Smooth muscle cell (in vitro differentiated cells): ENCODE results near the gene DOCK8. TPM values are rescaled to one million over a fixed set of nuclear protein-coding genes. Genes with fewer than 3 reads are reported as not detected.
A peak's percentile ranks its signal among the peaks of the same experiment; 100 is the strongest.
"Not testable (repeated sequence)": the region's sequence is repeated elsewhere in the genome, so short reads cannot be mapped to it uniquely, and the experiment has no call there.

Experiments
- DNase-seq: peaks from one replicate; lab custom pipeline; 2025; ENCODE audit not compliant: unreplicated experiment; lab: John Stamatoyannopoulos, UW
- H2AFZ ChIP-seq: fragments of 200-600 bp; sonication (generic); 2 replicates; pipeline ENCODE4 v1.6.0; 2016; ENCODE audit warnings: antibody characterized with exemption, low read depth, mild to moderate bottlenecking
- H3F3A ChIP-seq: fragments of 200-600 bp; sonication (generic); 2 replicates; pipeline ENCODE4 v1.6.0; 2017; ENCODE audit warnings: antibody characterized with exemption, low read depth
- H3K27ac ChIP-seq: fragments of 200-600 bp; sonication (generic); 2 replicates; pipeline ENCODE4 v1.5.1; 2016; ENCODE audit warnings: low read depth, mild to moderate bottlenecking
- H3K27me3 ChIP-seq: fragments of 200-600 bp; sonication (generic); 2 replicates; pipeline ENCODE4 v1.6.1; 2016; ENCODE audit warnings: low read depth, mild to moderate bottlenecking
- H3K36me3 ChIP-seq: fragments of 200-600 bp; sonication (generic); 2 replicates; pipeline ENCODE4 v1.5.1; 2016; ENCODE audit warnings: low read depth
- H3K4me1 ChIP-seq: fragments of 200-600 bp; sonication (generic); 2 replicates; pipeline ENCODE4 v1.5.1; 2016; ENCODE audit warnings: low read depth
- H3K4me2 ChIP-seq: fragments of 200-600 bp; sonication (generic); 2 replicates; pipeline ENCODE4 v1.6.0; 2016; ENCODE audit warnings: mild to moderate bottlenecking
- H3K4me3 ChIP-seq: fragments of 200-600 bp; sonication (generic); 2 replicates; pipeline ENCODE4 v1.5.1; 2016; ENCODE audit warnings: mild to moderate bottlenecking
- H3K79me2 ChIP-seq: fragments of 200-600 bp; sonication (generic); 2 replicates; pipeline ENCODE4 v1.6.0; 2016; ENCODE audit warnings: low read depth, mild to moderate bottlenecking
- H3K9ac ChIP-seq: fragments of 200-600 bp; sonication (generic); 2 replicates; pipeline ENCODE4 v1.6.0; 2016; ENCODE audit warnings: low read depth
- H3K9me3 ChIP-seq: fragments of 200-600 bp; sonication (generic); replicated peaks from 2 replicates; pipeline ENCODE4 v1.5.1; 2016; ENCODE audit warnings: low read depth
- H4K20me1 ChIP-seq: fragments of 200-600 bp; sonication (generic); 2 replicates; pipeline ENCODE4 v1.6.0; 2016; ENCODE audit warnings: low read depth
- CTCF ChIP-seq: fragments of 200-600 bp; sonication (generic); IDR thresholded peaks from 2 replicates; pipeline ENCODE4 v1.5.1; 2017; ENCODE audit warnings: borderline replicate concordance, mild to moderate bottlenecking, antibody characterized with exemption; ENCODE audit not compliant: insufficient read depth, poor library complexity, severe bottlenecking
- WGBS: methylation state at CpG from one replicate; pipeline ENCODE4 v1.1.7; 2016; ENCODE audit warnings: low lambda C conversion rate; 5-methylcytosine and 5-hydroxymethylcytosine counted together
- polyA plus RNA-seq: library from polyadenylated mRNA; unstranded; fragments of >200 nt; fragmentation: Nextera tagmentation; extraction: Ambion mirVana; gene quantifications from 2 replicates; pipeline ENCODE4 v1.2.1, GENCODE V29; 2016
- total RNA-seq: library from RNA; depleted of rRNA; stranded (reverse); fragments of >200 nt; gene quantifications from 2 replicates; pipeline ENCODE4 v1.2.3, GENCODE V29; 2014

The DOCK8 gene
- total and polyA plus RNA-seq, 2 experiments from 2014 or later, result 0.18 to 4.9 TPM

DNA sequence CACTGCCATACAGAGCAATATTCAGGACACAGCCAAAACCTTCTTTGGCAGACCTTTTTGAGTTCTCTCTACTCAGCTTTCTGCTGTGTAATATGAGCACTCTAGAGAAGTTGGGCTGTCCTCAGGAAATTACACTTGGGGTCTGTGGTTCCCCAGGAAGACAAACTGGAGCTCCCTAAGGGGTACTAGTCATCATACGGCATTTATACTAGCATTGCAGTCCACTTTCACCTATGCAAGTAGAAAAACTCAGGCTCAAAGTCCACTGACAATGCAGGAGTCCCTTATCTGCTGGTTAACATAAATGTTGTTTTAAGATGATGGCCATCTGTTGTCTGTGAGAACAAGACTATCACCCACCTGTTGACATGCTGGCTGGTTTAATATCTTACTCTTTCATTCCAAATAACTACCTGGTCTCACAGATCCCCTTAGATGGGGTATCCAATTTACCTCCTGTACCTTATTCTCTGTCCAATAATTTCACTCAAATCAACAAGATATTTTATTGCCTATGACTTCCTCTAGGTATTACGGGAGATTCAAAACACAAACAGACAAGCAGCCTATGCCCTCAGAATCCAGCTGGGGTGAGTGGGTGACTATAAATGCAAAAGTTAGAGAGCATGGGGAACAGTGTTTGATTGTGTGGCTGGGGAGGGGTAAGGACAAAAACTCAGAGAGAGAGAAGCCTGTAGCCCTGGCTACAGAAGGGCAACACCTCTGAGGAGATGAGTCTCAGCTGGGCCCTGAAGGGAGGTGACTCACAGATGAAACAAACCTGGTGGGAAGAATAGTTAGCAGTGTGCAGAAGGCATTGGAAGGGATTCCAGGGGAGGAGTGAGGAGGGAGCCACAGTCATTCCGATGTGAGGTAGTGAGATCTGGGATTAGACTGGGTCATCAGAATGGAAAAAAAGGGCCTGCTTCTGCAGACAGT is 10.2 kb downstream of the DOCK8 start:
- peak overlapping the region; percentile 36 for H3K9ac ChIP-seq

DNA sequence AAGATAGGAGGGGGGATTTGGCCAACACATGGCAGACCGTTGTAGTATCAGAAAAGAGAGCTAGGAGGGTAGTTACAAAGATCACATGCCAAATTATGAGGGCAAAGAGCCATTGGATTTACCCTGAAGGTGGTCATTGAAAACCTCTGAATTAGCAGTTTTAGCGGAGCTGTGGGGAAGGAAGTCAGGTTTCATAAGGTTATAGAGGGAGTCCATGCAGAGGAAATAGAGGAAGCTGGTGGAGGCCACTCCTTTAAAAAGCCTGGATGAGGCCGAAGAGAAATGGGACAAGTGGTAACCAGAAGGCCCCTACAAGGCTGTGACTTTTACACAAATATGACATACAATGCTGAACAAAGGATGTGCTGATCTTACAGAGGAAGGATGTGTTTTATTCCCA is 13.2 kb downstream of the DOCK8 start:
- H2AFZ ChIP-seq, result no peak overlapping the region
- H3K9me3 ChIP-seq, result no peaks in the 10 kb centered on the region
- no peak overlapping the region for H3K4me2 ChIP-seq
- no peaks in the 10 kb centered on the region for H4K20me1 ChIP-seq
- no peak overlapping the region for H3K9ac ChIP-seq
- peaks cover 5% of the 10 kb centered on the region for H3K4me1 ChIP-seq
- H3K36me3 ChIP-seq, result no peaks in the 10 kb centered on the region
- H3K27me3 ChIP-seq, result no peaks in the 10 kb centered on the region
- no peaks in the 10 kb centered on the region for H3F3A ChIP-seq
- no peak overlapping the region for H3K27ac ChIP-seq
- H3K79me2 ChIP-seq, result no peaks in the 10 kb centered on the region
- no peak for TF ChIP-seq CTCF
- no peak overlapping the region for H3K4me3 ChIP-seq
- 93% methylated on average over 3 of the region's 3 CpGs for WGBS
- no peak for DNase-seq

More for the DNA sequence above, 10.2 kb downstream of the DOCK8 start:
- peaks cover 12% of the 10 kb centered on the region for H3K4me1 ChIP-seq
- H3K9me3 ChIP-seq, result no peaks in the 10 kb centered on the region
- WGBS, result 70% methylated on average over 3 of the region's 3 CpGs
- DNase-seq, result no peak
- no peaks in the 10 kb centered on the region for H3K36me3 ChIP-seq
- peak overlapping the region; percentile 85 for H3K27ac ChIP-seq
- no peaks in the 10 kb centered on the region for H3K27me3 ChIP-seq
- H4K20me1 ChIP-seq, result no peaks in the 10 kb centered on the region
- H3K4me2 ChIP-seq, result no peak overlapping the region
- no peaks in the 10 kb centered on the region for H3F3A ChIP-seq
- no peaks in the 10 kb centered on the region for H3K79me2 ChIP-seq
- H3K4me3 ChIP-seq, result no peak overlapping the region
- TF ChIP-seq CTCF, result no peak
- no peak overlapping the region for H2AFZ ChIP-seq

GRCh38 chr9:228929-229695 is 14.4 kb downstream of the DOCK8 start:
- no peak overlapping the region for H3K27ac ChIP-seq
- H3K4me1 ChIP-seq, result peaks cover 3% of the 10 kb centered on the region
- no peak overlapping the region for H2AFZ ChIP-seq
- no peaks in the 10 kb centered on the region for H3F3A ChIP-seq
- 73% methylated on average over 5 of the region's 5 CpGs for WGBS
- H3K4me2 ChIP-seq, result no peak overlapping the region
- no peaks in the 10 kb centered on the region for H3K36me3 ChIP-seq
- DNase-seq, result no peak
- H3K4me3 ChIP-seq, result no peak overlapping the region
- no peak for TF ChIP-seq CTCF
- no peak overlapping the region for H3K9ac ChIP-seq
- no peaks in the 10 kb centered on the region for H4K20me1 ChIP-seq
- no peaks in the 10 kb centered on the region for H3K79me2 ChIP-seq
- H3K27me3 ChIP-seq, result no peaks in the 10 kb centered on the region
- no peaks in the 10 kb centered on the region for H3K9me3 ChIP-seq

DNA sequence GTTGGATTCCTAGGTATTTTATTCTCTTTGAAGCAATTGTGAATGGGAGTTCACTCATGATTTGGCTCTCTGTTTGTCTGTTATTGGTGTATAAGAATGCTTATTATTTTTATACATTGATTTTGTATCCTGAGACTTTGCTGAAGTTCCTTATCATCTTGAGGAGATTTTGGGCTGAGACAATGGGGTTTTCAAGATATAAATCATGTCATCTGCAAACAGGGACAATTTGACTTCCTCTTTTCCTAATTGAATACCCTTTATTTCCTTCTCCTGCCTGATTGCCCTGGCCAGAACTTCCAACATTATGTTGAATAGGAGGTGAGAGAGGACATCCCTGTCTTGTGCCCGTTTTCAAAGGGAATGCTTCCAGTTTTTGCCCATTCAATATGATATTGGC is 17.0 kb downstream of the DOCK8 start:
- not testable (repeated sequence) for H3F3A ChIP-seq, H3K4me3 ChIP-seq, H3K79me2 ChIP-seq, H3K36me3 ChIP-seq, H2AFZ ChIP-seq, H3K4me2 ChIP-seq, H3K27me3 ChIP-seq, H4K20me1 ChIP-seq, H3K9ac ChIP-seq, H3K27ac ChIP-seq, H3K9me3 ChIP-seq, DNase-seq, H3K4me1 ChIP-seq
- 88% methylated on average over 1 of the region's 1 CpG for WGBS

DNA sequence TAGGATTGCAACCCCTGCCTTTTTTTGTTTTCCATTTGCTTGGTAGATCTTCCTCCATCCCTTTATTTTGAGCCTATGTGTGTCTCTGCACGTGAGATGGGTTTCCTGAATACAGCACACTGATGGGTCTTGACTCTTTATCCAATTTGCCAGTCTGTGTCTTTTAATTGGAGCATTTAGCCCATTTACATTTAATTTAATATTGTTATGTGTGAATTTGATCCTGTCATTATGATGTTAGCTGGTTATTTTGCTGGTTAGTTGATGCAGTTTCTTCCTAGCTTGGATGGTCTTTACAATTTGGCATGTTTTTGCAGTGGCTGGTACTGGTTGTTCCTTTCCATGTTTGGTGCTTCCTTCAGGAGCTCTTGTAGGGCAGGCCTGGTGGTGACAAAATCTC is 19.0 kb downstream of the DOCK8 start:
- not testable (repeated sequence) for H3F3A ChIP-seq, H3K9ac ChIP-seq, H3K4me1 ChIP-seq, H3K36me3 ChIP-seq, H4K20me1 ChIP-seq, H3K27me3 ChIP-seq, H3K27ac ChIP-seq, H3K4me2 ChIP-seq, H2AFZ ChIP-seq, H3K79me2 ChIP-seq, H3K4me3 ChIP-seq, DNase-seq, H3K9me3 ChIP-seq
- 86% methylated on average over 1 of the region's 1 CpG for WGBS
